Ishikawa (cell line): ENCODE results near the gene ENPEP.

Experiments
- CREB1 ChIP-seq: IDR thresholded peaks from 2 replicates; pipeline ENCODE4 v1.6.1; 2012; ENCODE audit warnings: low read depth
- EGR1 ChIP-seq: IDR thresholded peaks from 2 replicates; pipeline ENCODE4 v1.6.1; 2012
- EP300 ChIP-seq: IDR thresholded peaks from 2 replicates; pipeline ENCODE4 v1.6.1; 2012; ENCODE audit warnings: borderline replicate concordance
- NFIC ChIP-seq: IDR thresholded peaks from 2 replicates; pipeline ENCODE4 v1.6.1; 2012
- RAD21 ChIP-seq: IDR thresholded peaks from 2 replicates; pipeline ENCODE4 v1.6.1; 2012; ENCODE audit warnings: low read depth
- TAF1 ChIP-seq: IDR thresholded peaks from 2 replicates; pipeline ENCODE4 v1.6.1; 2012; ENCODE audit warnings: low read depth, mild to moderate bottlenecking
- TCF12 ChIP-seq: IDR thresholded peaks from 2 replicates; pipeline ENCODE4 v1.6.1; 2012; ENCODE audit warnings: low read depth
- TEAD4 ChIP-seq: IDR thresholded peaks from 2 replicates; pipeline ENCODE4 v1.6.1; 2012
- YY1 ChIP-seq: IDR thresholded peaks from 2 replicates; pipeline ENCODE4 v1.6.1; 2012; ENCODE audit warnings: low read depth
- ZBTB7A ChIP-seq: IDR thresholded peaks from 2 replicates; pipeline ENCODE4 v1.6.1; 2012; ENCODE audit warnings: low read depth
- TF ChIP-seq, protein P1 (sequence below): IDR thresholded peaks from 2 replicates; pipeline ENCODE4 v1.6.1; 2012; ENCODE audit warnings: low read depth, mild to moderate bottlenecking
- TF ChIP-seq, protein P2 (sequence below): IDR thresholded peaks from 2 replicates; pipeline ENCODE4 v1.6.1; 2012

DNA sequence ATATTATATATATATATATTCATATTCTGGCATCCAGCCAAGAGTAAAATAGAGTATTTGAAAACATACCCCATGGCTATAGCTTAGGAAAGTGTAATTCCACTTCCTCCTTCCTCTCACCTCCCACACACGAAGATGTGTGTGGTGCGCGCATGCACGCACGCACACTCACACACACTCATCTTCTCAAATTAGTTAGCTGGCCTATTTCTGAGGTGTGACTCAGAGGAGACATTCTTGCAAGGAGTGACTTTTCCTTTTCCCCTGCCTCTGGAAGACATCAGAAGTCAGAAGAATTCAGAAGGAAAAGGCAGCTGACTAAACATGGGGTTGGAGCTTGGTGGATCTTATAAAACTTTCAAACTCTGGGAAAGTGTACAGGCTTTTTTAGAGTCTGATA lies 8.8 kb downstream of the ENPEP start:
- TF ChIP-seq EP300 (no peak), TAF1 (no peak), NFIC (no peak), EGR1 (no peak), RAD21 (no peak), TCF12 (no peak), TEAD4 (no peak), YY1 (no peak), ZBTB7A (no peak), CREB1 (no peak)
- TF ChIP-seq, protein P1, sequence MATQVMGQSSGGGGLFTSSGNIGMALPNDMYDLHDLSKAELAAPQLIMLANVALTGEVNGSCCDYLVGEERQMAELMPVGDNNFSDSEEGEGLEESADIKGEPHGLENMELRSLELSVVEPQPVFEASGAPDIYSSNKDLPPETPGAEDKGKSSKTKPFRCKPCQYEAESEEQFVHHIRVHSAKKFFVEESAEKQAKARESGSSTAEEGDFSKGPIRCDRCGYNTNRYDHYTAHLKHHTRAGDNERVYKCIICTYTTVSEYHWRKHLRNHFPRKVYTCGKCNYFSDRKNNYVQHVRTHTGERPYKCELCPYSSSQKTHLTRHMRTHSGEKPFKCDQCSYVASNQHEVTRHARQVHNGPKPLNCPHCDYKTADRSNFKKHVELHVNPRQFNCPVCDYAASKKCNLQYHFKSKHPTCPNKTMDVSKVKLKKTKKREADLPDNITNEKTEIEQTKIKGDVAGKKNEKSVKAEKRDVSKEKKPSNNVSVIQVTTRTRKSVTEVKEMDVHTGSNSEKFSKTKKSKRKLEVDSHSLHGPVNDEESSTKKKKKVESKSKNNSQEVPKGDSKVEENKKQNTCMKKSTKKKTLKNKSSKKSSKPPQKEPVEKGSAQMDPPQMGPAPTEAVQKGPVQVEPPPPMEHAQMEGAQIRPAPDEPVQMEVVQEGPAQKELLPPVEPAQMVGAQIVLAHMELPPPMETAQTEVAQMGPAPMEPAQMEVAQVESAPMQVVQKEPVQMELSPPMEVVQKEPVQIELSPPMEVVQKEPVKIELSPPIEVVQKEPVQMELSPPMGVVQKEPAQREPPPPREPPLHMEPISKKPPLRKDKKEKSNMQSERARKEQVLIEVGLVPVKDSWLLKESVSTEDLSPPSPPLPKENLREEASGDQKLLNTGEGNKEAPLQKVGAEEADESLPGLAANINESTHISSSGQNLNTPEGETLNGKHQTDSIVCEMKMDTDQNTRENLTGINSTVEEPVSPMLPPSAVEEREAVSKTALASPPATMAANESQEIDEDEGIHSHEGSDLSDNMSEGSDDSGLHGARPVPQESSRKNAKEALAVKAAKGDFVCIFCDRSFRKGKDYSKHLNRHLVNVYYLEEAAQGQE = no peak
- TF ChIP-seq, protein P2, sequence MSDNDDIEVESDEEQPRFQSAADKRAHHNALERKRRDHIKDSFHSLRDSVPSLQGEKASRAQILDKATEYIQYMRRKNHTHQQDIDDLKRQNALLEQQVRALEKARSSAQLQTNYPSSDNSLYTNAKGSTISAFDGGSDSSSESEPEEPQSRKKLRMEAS = no peak
